ENCODE measurements around the gene ZIC4. TPM values are rescaled to one million over a fixed set of nuclear protein-coding genes. Genes with fewer than 3 reads are reported as not detected.

Gene ZIC4
- total RNA-seq, 1 donor from 2014 or later, result 6.1 TPM

DNA sequence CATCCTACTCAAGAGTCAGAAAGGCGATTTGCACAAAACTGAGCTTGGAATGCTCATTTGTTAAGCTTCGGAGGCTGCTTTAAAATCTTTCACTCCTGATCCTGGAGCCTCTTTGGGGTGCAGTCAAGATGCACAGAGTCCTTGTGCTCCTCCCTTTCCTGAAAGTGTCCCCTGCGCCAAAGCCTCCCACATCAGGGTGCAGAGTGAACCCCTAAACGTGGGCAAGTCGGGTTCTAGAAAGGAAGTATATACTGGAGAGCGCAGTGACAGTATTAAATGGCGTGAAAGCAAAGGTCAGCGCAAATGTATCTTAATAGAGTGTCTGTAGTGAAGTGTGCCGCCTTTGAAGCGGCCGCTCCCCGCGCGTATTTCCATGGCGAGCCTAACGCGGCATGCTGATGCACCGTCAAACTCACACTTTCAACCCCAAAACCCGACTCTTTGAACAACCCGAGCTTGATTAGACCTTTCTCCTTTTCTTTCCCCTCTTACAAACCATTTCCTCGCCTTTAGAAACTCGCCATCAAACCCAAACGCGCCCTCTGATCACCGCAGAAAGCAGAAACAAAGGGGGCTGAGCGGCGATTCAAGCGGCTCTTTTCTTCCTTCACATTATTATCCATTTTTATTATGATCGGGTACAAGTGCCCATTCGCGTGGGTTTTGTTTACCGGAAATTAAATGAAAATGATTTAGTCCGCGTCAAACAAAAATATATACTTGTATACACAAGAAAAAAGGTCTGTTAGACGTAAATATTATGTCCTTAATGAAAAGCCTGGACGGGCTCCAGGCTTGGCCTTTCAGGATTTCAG lies 18.3 kb downstream of the ZIC4 start:
- TF ChIP-seq, protein P1, sequence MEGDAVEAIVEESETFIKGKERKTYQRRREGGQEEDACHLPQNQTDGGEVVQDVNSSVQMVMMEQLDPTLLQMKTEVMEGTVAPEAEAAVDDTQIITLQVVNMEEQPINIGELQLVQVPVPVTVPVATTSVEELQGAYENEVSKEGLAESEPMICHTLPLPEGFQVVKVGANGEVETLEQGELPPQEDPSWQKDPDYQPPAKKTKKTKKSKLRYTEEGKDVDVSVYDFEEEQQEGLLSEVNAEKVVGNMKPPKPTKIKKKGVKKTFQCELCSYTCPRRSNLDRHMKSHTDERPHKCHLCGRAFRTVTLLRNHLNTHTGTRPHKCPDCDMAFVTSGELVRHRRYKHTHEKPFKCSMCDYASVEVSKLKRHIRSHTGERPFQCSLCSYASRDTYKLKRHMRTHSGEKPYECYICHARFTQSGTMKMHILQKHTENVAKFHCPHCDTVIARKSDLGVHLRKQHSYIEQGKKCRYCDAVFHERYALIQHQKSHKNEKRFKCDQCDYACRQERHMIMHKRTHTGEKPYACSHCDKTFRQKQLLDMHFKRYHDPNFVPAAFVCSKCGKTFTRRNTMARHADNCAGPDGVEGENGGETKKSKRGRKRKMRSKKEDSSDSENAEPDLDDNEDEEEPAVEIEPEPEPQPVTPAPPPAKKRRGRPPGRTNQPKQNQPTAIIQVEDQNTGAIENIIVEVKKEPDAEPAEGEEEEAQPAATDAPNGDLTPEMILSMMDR (conservative IDR thresholded peaks at IDR 0.05), result no peak
- Mint-ChIP-seq H3K27me3 (ENCODE audit: low read depth) (peaks cover 100% of the 10 kb centered on the region), H3K9me3 (no peaks in the 10 kb centered on the region), H3K4me1 (peaks cover 82% of the 10 kb centered on the region), H3K27ac (ENCODE audit: unreplicated experiment) (peak overlapping the region; percentile 57), H3K36me3 (ENCODE audit: low read depth) (peaks cover 4% of the 10 kb centered on the region), H3K4me3 (peak overlapping the region; percentile 84)
- no peak for DNase-seq (ENCODE audit: low read depth, low spot score)

DNA sequence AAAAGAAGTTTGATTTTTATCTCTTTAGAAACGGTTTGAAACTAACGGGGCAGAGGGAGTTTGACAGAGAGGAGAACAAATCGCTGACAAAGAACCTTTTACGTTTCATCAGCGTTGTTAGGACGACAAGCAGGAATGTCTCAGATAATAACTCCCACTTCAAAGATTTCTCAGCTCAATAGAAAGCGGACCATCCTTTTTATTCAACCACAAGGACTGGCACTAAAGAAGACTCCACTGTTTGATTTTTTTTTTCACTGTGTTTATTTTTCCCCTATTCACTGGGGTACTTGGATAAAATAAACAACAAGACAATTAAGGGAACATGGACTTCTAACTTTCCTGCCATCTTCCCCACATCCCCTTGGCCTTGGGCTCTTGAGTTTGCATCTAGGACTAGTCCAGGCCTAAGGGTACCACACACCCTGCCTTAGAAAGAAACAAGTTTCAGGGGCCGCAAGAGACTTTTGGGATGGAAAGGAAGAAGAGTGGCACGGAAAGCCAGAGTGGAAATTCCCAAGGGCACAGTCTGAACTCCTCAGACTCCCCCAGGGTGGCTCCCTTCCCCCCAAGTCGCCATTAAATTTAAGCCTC lies 19.0 kb downstream of the ZIC4 start:
- no peak for DNase-seq (ENCODE audit: low read depth, low spot score)
- H3K36me3 Mint-ChIP-seq (ENCODE audit: low read depth), result peaks cover 4% of the 10 kb centered on the region
- peaks cover 81% of the 10 kb centered on the region for H3K4me1 Mint-ChIP-seq
- peak overlapping the region; percentile 62 for H3K4me3 Mint-ChIP-seq
- H3K9me3 Mint-ChIP-seq, result no peaks in the 10 kb centered on the region
- peaks cover 100% of the 10 kb centered on the region for H3K27me3 Mint-ChIP-seq (ENCODE audit: low read depth)
- TF ChIP-seq, protein P1 (conservative IDR thresholded peaks at IDR 0.05), result no peak
- peak overlapping the region; percentile 38 for H3K27ac Mint-ChIP-seq (ENCODE audit: unreplicated experiment)

DNA sequence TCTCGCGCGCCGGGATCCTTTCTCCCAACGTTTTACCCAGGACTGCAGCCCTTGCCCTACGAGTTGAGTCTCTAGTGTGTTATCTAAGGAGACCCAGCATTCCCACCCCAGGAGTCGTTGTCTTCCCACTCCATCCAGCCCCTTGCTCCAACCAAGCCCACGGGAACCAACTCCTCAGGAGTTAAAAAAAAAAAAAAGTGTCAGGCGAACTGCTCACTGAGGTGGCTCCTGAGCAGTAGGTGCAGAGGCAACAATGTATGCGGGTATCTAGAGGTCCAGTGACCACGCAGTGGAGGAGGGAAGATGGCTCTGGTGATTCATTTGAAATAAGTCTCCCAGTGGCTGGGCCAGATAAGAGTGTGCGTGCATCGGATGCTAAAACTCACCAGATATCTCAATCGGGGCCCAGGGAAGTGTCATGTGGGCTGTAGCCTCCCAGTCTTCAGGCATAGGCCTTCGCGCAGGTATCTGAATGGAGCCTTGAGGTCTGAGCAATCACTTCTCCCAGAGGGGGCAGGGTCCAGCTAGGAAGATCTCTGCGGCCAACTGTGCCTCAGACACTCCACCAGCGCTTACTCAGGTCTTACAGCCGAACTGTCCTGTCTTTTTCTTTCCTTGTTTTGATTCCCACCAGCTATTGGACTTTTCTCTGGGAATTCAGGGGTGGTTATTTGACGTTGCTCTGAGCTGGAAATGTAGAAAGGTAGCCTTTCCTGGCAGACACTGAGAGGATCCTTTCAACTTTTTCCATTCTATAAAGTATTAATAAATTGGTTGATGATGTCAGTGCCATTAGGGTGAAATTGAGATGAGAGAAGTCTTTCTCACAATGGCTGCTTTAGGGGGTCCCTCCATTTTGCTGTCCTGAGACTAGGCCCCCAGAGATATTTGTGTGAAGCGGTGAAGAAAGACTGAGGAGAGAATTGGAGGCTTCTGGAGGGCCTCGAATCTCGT lies 21.0 kb downstream of the ZIC4 start:
- no peaks in the 10 kb centered on the region for H3K9me3 Mint-ChIP-seq
- TF ChIP-seq, protein P1 (conservative IDR thresholded peaks at IDR 0.05), result no peak
- no peak for DNase-seq (ENCODE audit: low read depth, low spot score)
- H3K27me3 Mint-ChIP-seq (ENCODE audit: low read depth), result peaks cover 98% of the 10 kb centered on the region
- H3K27ac Mint-ChIP-seq (ENCODE audit: unreplicated experiment), result no peak overlapping the region
- H3K36me3 Mint-ChIP-seq (ENCODE audit: low read depth), result peaks cover 2% of the 10 kb centered on the region
- H3K4me3 Mint-ChIP-seq, result no peak overlapping the region
- H3K4me1 Mint-ChIP-seq, result peaks cover 82% of the 10 kb centered on the region

DNA sequence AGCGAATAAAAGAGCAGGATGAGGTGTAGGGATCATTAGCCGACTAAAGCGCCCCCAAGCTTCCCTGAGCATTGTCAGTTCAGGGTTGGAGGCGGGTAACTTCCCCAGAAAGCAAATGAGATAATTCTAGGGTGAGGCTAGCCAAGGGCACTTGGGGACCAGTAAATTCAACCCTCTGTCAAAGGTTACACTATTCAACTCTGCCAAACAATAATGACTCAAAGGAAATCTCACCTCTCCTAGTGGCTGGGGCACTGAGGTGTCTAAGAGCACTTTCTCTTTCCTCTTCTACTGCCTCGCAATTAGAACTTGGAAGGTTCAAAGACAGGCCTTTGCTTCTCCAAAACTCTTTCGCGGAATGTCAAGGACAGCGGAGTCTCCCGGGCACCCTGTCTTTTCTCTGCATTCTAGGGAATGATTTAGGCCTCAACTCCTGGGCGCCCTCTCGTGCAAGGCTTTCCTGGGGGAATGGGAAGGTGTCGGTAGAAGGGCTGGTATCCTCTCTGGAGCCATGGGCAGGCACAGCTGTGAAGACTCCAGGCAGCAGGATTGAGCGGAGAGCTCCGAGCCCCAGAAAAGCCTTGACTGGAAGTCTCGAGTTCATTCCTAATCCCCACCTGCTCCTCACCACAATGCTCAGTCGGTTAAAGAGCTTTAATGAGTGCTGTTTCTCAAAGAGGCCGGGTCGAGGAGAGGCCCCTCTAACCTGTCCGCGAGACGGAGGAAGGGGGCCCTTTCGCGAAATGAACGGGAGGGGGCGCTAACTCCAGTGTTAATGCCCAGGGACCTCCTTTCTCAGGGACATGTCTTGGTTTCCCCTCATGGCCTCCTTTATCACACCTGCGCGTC lies 21.9 kb downstream of the ZIC4 start:
- TF ChIP-seq, protein P1 (conservative IDR thresholded peaks at IDR 0.05), result peak; percentile 38
- H3K27ac Mint-ChIP-seq (ENCODE audit: unreplicated experiment), result no peak overlapping the region
- DNase-seq (ENCODE audit: low read depth, low spot score), result no peak
- no peaks in the 10 kb centered on the region for H3K9me3 Mint-ChIP-seq
- H3K36me3 Mint-ChIP-seq (ENCODE audit: low read depth), result no peaks in the 10 kb centered on the region
- H3K4me3 Mint-ChIP-seq, result no peak overlapping the region
- H3K27me3 Mint-ChIP-seq (ENCODE audit: low read depth), result peaks cover 98% of the 10 kb centered on the region
- H3K4me1 Mint-ChIP-seq, result peaks cover 82% of the 10 kb centered on the region

All from neural crest cell (in vitro differentiated cells).